Activated naive CD8-positive, alpha-beta T cell (primary cell): Measurements from ENCODE around the gene IGSF1.

Experiments
- H3K27ac Mint-ChIP-seq: one replicate; pipeline ENCODE4 v1.8.0; 2021; ENCODE audit warnings: mixed read lengths
- H3K27me3 Mint-ChIP-seq: one replicate; pipeline ENCODE4 v1.8.0; 2021; ENCODE audit warnings: mixed read lengths
- H3K36me3 Mint-ChIP-seq: one replicate; pipeline ENCODE4 v1.8.0; 2021; ENCODE audit warnings: mixed read lengths
- H3K4me1 Mint-ChIP-seq: one replicate; pipeline ENCODE4 v1.8.0; 2021; ENCODE audit warnings: low read depth, mixed read lengths
- H3K4me3 Mint-ChIP-seq: one replicate; pipeline ENCODE4 v1.8.0; 2021; ENCODE audit warnings: mild to moderate bottlenecking, mixed read lengths
- H3K9me3 Mint-ChIP-seq: one replicate; pipeline ENCODE4 v1.8.0; 2021; ENCODE audit warnings: low read depth, mixed read lengths

IGSF1 gene

DNA sequence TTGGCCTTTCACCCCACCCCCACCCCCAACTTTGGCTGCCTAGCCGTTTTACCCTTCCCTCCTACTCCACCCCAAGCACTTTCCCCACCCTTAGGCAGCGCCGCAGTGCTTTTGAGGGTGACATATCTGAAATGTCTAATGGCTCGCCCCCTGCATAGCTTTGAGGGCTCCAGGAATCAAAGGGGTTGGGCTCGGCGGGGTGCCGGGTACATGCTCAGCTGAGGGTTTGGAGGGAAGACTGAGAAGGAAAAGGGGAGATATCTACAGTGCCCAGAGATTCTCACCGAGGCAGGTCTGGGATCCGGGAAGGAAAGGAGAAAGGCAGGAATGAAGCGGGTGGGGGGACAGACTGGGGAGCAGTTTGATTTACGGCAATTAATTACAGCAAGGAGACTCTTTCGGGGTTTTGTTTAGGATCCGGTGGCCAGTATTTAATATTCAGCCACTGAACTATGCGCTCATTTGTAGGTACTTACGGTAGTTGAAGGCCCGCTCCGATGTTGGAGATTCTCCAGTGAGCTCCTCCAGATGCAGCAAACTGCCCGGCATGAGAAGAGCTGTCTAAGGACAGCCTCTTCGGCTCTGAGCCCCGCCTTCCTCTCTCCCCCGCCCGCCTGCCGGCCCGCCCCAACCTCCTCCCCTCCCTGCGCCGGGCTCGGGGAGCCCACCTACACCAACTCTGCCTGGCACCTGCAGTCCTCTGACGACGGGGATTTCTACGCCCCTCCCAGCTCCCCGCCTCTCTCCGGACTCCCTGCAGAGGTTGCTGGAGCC lies at the start of gene IGSF1:
Gene IGSF1 (minus strand): TSS at position 569 of the 774 bp plus-strand sequence. CDS start 2,632 bp downstream, outside the sequence.
- Mint-ChIP-seq H3K27ac (no peak within 1 kb of the TSS), H3K4me3 (peak within 1 kb of the TSS; percentile 38), H3K27me3 (peaks cover 2% of the 10 kb centered on the region), H3K36me3 (no peaks in the 10 kb centered on the region), H3K9me3 (no peaks in the 10 kb centered on the region), H3K4me1 (no peaks in the 10 kb centered on the region)

- H3K4me1 Mint-ChIP-seq = no peaks in the 10 kb centered on the region
- H3K27me3 Mint-ChIP-seq = no peaks in the 10 kb centered on the region
- no peaks in the 10 kb centered on the region for H3K9me3 Mint-ChIP-seq
- H3K4me3 Mint-ChIP-seq = no peak overlapping the region
- H3K36me3 Mint-ChIP-seq = no peaks in the 10 kb centered on the region
- no peak overlapping the region for H3K27ac Mint-ChIP-seq
These were observed 43.2 kb upstream of the IGSF1 start for GRCh38 chrX:131332331-131332730.

GRCh38 chrX:131331152-131331551 lies 42.0 kb upstream of the IGSF1 start:
- Mint-ChIP-seq H3K36me3 (no peaks in the 10 kb centered on the region), H3K4me1 (no peaks in the 10 kb centered on the region), H3K27me3 (no peaks in the 10 kb centered on the region), H3K27ac (no peak overlapping the region), H3K9me3 (no peaks in the 10 kb centered on the region), H3K4me3 (no peak overlapping the region)

DNA sequence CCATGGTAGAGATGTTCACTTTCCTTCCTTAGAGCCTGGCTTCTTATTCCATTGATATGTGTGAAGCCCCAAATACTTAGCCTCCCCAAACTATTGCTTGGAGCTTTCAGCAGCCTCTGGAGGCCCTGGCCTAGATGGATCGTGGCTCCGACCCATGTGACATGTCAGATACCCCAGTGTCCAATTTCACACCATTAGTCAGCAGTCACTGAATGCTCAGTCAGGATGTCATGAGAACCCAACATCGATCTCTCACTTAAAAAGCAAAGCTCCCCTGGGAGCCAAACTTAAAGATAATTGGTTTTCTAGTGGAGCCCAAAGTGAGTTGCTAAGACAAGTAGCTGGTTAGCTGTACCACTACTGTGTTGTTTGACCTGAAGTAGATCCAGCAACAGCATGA lies 41.6 kb upstream of the IGSF1 start:
- no peaks in the 10 kb centered on the region for H3K9me3 Mint-ChIP-seq
- H3K27me3 Mint-ChIP-seq = no peaks in the 10 kb centered on the region
- H3K4me3 Mint-ChIP-seq = no peak overlapping the region
- no peak overlapping the region for H3K27ac Mint-ChIP-seq
- H3K36me3 Mint-ChIP-seq = no peaks in the 10 kb centered on the region
- no peaks in the 10 kb centered on the region for H3K4me1 Mint-ChIP-seq

DNA sequence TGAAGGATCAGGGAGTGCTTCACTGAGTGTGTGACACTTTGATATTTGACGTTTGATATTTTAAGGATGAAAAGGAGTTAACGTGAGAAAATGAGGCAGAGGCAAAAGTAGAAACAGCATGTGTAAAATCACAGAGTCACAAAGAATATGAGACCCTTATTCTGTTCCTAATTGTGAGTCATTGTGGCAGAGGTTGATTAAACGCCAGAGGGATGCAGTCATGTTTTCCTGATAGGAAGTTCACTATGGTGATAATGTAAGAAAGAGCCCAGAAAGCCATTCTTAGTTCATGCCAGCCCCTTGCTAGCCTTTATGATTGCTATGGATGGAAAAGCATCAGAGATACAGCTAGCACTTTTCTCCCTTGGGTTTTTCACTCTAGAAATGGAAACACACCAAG lies 33.5 kb upstream of the IGSF1 start:
- no peaks in the 10 kb centered on the region for H3K36me3 Mint-ChIP-seq
- no peaks in the 10 kb centered on the region for H3K4me1 Mint-ChIP-seq
- no peak overlapping the region for H3K27ac Mint-ChIP-seq
- no peak overlapping the region for H3K4me3 Mint-ChIP-seq
- peaks cover 1% of the 10 kb centered on the region for H3K27me3 Mint-ChIP-seq
- H3K9me3 Mint-ChIP-seq = no peaks in the 10 kb centered on the region

DNA sequence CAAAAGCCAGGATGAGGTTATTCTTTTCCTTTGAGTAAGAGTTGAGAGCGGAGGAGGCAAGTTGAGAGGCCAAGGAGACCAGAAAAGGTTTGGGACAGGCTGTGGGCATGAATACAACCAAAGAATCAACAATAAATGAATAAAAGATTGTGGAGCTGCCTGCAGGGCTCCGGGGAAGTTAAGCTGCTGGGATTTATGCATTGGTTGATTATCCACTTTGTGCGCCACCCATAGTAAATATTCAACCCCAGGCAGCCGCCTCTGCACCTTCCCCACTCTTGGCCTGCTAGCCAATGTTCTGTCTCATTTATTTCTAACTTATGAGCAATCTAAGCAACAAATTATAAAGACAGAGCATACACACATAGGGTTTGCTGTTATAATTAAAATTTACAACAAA lies 28.2 kb upstream of the IGSF1 start:
- Mint-ChIP-seq H3K9me3 (no peaks in the 10 kb centered on the region), H3K27ac (no peak overlapping the region), H3K27me3 (peaks cover 1% of the 10 kb centered on the region), H3K4me1 (no peaks in the 10 kb centered on the region), H3K4me3 (no peak overlapping the region), H3K36me3 (no peaks in the 10 kb centered on the region)

GRCh38 chrX:131316260-131316659 lies 27.2 kb upstream of the IGSF1 start:
- Mint-ChIP-seq H3K36me3 (no peaks in the 10 kb centered on the region), H3K4me1 (no peaks in the 10 kb centered on the region), H3K27ac (no peak overlapping the region), H3K27me3 (peaks cover 1% of the 10 kb centered on the region), H3K9me3 (no peaks in the 10 kb centered on the region), H3K4me3 (no peak overlapping the region)

- H3K27me3 Mint-ChIP-seq = no peaks in the 10 kb centered on the region
These were observed 19.9 kb upstream of the IGSF1 start for GRCh38 chrX:131308980-131309379.

DNA sequence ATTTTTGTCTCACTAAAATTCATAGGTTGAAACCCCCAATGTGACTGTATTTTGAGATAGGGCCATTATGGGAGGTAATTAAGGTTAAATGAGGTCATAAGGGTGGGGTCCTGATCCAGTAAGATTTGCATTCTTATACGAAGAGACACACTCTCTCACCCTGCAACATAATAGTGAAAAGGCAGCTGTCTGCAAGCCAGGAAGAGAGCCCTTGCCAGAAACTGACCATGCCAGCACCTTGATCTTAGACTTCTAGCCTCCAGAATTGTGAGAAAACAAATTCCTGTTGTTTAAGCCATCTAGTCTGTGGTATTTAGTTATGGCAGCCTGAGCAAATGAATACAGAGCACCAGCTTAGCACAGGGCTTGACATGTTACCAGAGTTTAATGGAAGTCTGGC lies 17.5 kb upstream of the IGSF1 start:
- no peaks in the 10 kb centered on the region for H3K4me1 Mint-ChIP-seq
- no peak overlapping the region for H3K4me3 Mint-ChIP-seq
- no peaks in the 10 kb centered on the region for H3K9me3 Mint-ChIP-seq
- H3K27me3 Mint-ChIP-seq = no peaks in the 10 kb centered on the region
- no peak overlapping the region for H3K27ac Mint-ChIP-seq
- no peaks in the 10 kb centered on the region for H3K36me3 Mint-ChIP-seq

More at GRCh38 chrX:131308980-131309379, 19.9 kb upstream of the IGSF1 start:
- no peak overlapping the region for H3K27ac Mint-ChIP-seq
- no peak overlapping the region for H3K4me3 Mint-ChIP-seq
- H3K4me1 Mint-ChIP-seq = no peaks in the 10 kb centered on the region
- no peaks in the 10 kb centered on the region for H3K9me3 Mint-ChIP-seq
- H3K36me3 Mint-ChIP-seq = no peaks in the 10 kb centered on the region

- H3K36me3 Mint-ChIP-seq = no peaks in the 10 kb centered on the region
- no peaks in the 10 kb centered on the region for H3K4me1 Mint-ChIP-seq
- no peaks in the 10 kb centered on the region for H3K27me3 Mint-ChIP-seq
- no peaks in the 10 kb centered on the region for H3K9me3 Mint-ChIP-seq
- no peak overlapping the region for H3K27ac Mint-ChIP-seq
- H3K4me3 Mint-ChIP-seq = no peak overlapping the region
These were observed 16.8 kb upstream of the IGSF1 start for GRCh38 chrX:131305926-131306325.

DNA sequence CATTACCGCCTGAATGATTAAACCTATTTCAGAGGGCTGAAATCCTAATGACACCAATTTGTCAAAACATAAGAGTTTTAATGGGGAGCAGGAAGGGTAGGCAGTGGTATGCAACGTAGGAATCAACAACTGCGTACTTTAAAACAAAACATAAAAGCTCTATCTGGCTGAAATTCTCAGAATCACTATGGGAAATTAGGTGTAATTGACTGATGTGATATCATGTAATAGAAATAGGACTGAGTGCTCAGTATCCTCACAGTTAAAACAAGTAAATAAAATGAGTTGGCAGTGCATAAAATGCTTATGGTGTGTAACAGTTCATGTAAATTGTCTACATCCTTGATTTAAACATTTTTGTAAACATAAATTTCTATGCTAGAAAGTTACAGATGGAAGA lies 13.6 kb upstream of the IGSF1 start:
- Mint-ChIP-seq H3K27me3 (no peaks in the 10 kb centered on the region), H3K36me3 (no peaks in the 10 kb centered on the region), H3K4me1 (no peaks in the 10 kb centered on the region), H3K27ac (no peak overlapping the region), H3K4me3 (no peak overlapping the region), H3K9me3 (no peaks in the 10 kb centered on the region)

GRCh38 chrX:131301155-131301554 lies 12.0 kb upstream of the IGSF1 start:
- no peaks in the 10 kb centered on the region for H3K36me3 Mint-ChIP-seq
- no peaks in the 10 kb centered on the region for H3K27me3 Mint-ChIP-seq
- no peak overlapping the region for H3K4me3 Mint-ChIP-seq
- H3K9me3 Mint-ChIP-seq = no peaks in the 10 kb centered on the region
- no peaks in the 10 kb centered on the region for H3K4me1 Mint-ChIP-seq
- no peak overlapping the region for H3K27ac Mint-ChIP-seq

- H3K4me3 Mint-ChIP-seq = no peak overlapping the region
- no peak overlapping the region for H3K27ac Mint-ChIP-seq
- peaks cover 2% of the 10 kb centered on the region for H3K27me3 Mint-ChIP-seq
- H3K9me3 Mint-ChIP-seq = no peaks in the 10 kb centered on the region
- H3K4me1 Mint-ChIP-seq = no peaks in the 10 kb centered on the region
- no peaks in the 10 kb centered on the region for H3K36me3 Mint-ChIP-seq
These were observed 9.7 kb upstream of the IGSF1 start for GRCh38 chrX:131298846-131299245.

- H3K36me3 Mint-ChIP-seq = no peaks in the 10 kb centered on the region
- no peak overlapping the region for H3K27ac Mint-ChIP-seq
- no peaks in the 10 kb centered on the region for H3K4me1 Mint-ChIP-seq
- no peak overlapping the region for H3K4me3 Mint-ChIP-seq
- H3K9me3 Mint-ChIP-seq = no peaks in the 10 kb centered on the region
- peaks cover 2% of the 10 kb centered on the region for H3K27me3 Mint-ChIP-seq
These were observed 8.9 kb upstream of the IGSF1 start for GRCh38 chrX:131298036-131298435.

DNA sequence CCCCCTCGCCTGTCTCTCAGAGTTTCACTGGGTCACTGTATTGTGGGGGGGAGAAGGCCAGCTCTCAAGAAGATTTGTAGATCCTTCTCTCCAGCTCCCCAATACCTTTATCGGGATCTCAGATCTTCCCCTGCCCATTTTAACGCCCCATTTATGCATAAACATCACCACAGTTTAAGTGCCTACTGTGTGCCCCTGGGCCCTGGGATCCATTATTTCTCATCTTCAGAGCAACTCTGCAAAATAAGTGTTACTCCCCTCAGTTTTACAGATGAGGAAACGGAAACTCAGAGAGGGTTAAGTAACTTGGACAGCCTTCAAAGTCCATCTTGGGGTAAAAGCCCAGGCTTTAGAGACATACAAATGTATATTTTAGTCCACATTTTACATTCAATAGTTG lies 421 bp upstream of the IGSF1 start:
- Mint-ChIP-seq H3K4me3 (no peak overlapping the region), H3K27me3 (peaks cover 2% of the 10 kb centered on the region), H3K36me3 (no peaks in the 10 kb centered on the region)

DNA sequence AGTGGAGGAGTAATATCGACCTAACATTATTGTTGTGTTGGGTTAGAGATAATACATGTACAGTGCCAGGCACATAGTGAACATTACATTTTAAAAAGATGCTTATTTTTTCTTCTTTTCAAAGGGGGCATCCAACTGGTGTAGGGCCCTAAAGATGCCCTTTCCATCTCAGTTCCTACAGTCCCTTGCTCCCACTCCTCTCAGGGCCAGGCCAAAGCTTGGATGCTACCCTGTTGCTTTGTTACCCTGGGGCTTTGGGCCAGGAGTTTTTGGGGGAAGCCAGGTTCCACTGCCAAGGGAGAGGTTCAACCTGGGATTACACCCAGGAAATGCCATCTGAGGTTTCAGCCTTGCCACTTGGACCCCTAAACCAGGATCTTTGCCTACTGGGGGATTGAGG lies 918 bp downstream of the IGSF1 start:
- no peaks in the 10 kb centered on the region for H3K36me3 Mint-ChIP-seq
- H3K27me3 Mint-ChIP-seq = peaks cover 2% of the 10 kb centered on the region
- no peak overlapping the region for H3K27ac Mint-ChIP-seq
- H3K4me1 Mint-ChIP-seq = no peaks in the 10 kb centered on the region
- H3K4me3 Mint-ChIP-seq = no peak overlapping the region
- no peaks in the 10 kb centered on the region for H3K9me3 Mint-ChIP-seq

More for the DNA sequence above, 421 bp upstream of the IGSF1 start:
- Mint-ChIP-seq H3K9me3 (no peaks in the 10 kb centered on the region), H3K4me1 (no peaks in the 10 kb centered on the region), H3K27ac (no peak overlapping the region)
